Mucosa of descending colon (tissue), 3 donors: ENCODE measurements around the gene C19orf81. TPM values are rescaled to one million over a fixed set of nuclear protein-coding genes. Genes with fewer than 3 reads are reported as not detected.

Experiments used
- ATAC-seq: fragments of 200-7000 bp; cut with Tn5 transposase; one replicate; pipeline ENCODE4 v1.9.1; 2020; ENCODE audit warnings: mild to moderate bottlenecking, moderate library complexity
- DNase-seq, 3 donors: peaks; one replicate each; pipeline ENCODE4 v3.0.0-alpha.2; 2020
- H3K36me3 ChIP-seq: fragments of 200-600 bp; one replicate; pipeline ENCODE4 v1.8.0; 2021; ENCODE audit warnings: low read depth, mild to moderate bottlenecking
- H3K4me1 ChIP-seq: fragments of 200-600 bp; one replicate; pipeline ENCODE4 v1.8.0; 2021; ENCODE audit warnings: low read depth, mild to moderate bottlenecking
- H3K4me3 ChIP-seq: fragments of 200-600 bp; one replicate; pipeline ENCODE4 v1.8.0; 2021; ENCODE audit warnings: mild to moderate bottlenecking
- H3K9me3 ChIP-seq: fragments of 200-600 bp; one replicate; pipeline ENCODE4 v1.8.0; 2021; ENCODE audit warnings: mild to moderate bottlenecking
- intact Hi-C, 2 donors: fragments of 100-400 bp; cut with DNase I in 1 of 2; cut with micrococcal nuclease in 1 of 2; formaldehyde crosslinking; loops; one replicate each; pipeline versions ENCODE4 v1.11.0 to v1.11.1; 2022; cut with DNase I, micrococcal nuclease
- total RNA-seq, 3 donors: library from RNA; stranded (reverse); fragmentation: NEBNext Ultra II Directional in 2 of 3; extraction: Animal tissue kit (Norgen Biotek cat#: 25700) in 2 of 3; gene quantifications; one replicate each; pipeline versions ENCODE4 v1.2.1 to v1.2.4, GENCODE V29; 2021 to 2023
- TF ChIP-seq, protein P1 (sequence below): fragments of 200-600 bp; IDR thresholded peaks from one replicate; pipeline ENCODE4 v1.8.0; 2022; ENCODE audit warnings: antibody characterized with exemption, mild to moderate bottlenecking
- donor health status: DM: no; HTN: no; CAD: no; lungs with moderate emphysema.
- donor health status: DM: no; HTN: no; CAD: no.
- donor health status: DM: no; HTN: yes; CAD: no.

C19orf81 gene
- total RNA-seq, 3 donors from 2014 or later, result 0.41 TPM; not detected in 2

- Histone ChIP-seq H3K4me1 (no peaks in the 10 kb centered on the region), H3K36me3 (no peaks in the 10 kb centered on the region), H3K4me3 (no peak overlapping the region), H3K9me3 (peaks cover 19% of the 10 kb centered on the region)
- TF ChIP-seq, protein P1, sequence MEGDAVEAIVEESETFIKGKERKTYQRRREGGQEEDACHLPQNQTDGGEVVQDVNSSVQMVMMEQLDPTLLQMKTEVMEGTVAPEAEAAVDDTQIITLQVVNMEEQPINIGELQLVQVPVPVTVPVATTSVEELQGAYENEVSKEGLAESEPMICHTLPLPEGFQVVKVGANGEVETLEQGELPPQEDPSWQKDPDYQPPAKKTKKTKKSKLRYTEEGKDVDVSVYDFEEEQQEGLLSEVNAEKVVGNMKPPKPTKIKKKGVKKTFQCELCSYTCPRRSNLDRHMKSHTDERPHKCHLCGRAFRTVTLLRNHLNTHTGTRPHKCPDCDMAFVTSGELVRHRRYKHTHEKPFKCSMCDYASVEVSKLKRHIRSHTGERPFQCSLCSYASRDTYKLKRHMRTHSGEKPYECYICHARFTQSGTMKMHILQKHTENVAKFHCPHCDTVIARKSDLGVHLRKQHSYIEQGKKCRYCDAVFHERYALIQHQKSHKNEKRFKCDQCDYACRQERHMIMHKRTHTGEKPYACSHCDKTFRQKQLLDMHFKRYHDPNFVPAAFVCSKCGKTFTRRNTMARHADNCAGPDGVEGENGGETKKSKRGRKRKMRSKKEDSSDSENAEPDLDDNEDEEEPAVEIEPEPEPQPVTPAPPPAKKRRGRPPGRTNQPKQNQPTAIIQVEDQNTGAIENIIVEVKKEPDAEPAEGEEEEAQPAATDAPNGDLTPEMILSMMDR, result no peak
- intact Hi-C loops, result no loop called here
- DNase-seq (no peak), ATAC-seq (no peak)
Measured at GRCh38 chr19:50629801-50630200, 19.4 kb upstream of the C19orf81 start.

DNA sequence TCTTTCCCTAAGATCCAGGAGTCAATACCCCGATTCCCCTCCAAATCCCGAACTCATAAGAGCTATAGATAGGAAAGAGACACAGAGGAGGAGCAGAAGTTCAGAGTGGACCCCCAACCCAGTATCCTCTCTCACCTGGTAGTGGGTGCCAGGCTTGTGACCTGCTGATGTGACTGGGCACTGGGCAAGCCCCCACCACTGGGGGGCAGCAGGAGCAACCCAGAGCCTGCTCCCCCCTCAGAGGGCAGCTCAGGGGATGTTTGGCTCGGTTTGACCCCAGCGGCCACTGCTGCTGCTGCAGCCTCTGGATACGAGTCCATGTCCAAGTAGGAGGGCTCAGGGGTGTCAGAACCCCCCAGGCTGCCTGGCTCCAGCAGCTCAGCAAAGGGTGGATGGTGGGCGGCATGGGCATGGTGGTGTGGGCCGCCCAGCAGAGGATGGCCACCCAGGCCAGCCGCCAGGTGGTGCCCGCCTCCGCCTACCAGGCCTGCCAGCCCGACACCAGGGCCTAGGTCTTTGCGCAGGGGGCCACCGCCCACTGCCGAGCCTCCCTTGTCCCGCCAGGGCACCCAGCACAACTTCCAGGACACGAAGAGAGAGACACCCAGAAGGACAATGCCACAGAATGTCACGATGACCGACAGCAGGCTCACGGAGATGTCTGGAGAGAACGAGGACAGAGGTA lies 17.0 kb upstream of the C19orf81 start:
- H3K9me3 ChIP-seq, result peaks cover 20% of the 10 kb centered on the region
- DNase-seq (no peak), ATAC-seq (no peak)
- intact Hi-C loops, result no loop called here
- H3K4me3 ChIP-seq, result no peak overlapping the region
- H3K36me3 ChIP-seq, result no peaks in the 10 kb centered on the region
- H3K4me1 ChIP-seq, result no peaks in the 10 kb centered on the region
- TF ChIP-seq, protein P1, result no peak

DNA sequence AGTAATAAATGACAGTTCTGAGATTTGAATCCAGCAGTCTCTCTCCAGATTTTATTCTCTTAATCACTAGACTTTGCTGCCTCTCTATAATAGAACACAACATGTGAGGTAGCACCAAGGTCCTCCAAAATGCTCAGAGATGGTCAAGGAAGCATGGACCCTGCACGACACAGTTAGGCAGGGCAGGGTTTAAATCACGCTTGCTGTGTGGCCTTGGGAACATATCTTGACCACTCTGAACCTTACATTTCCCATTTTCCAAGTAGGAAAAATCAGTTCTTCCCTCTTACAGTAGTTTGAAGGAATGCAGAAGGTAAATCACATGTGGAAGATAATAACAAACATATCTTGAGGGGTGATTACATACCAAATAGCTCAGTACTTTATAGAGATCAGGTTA lies 15.9 kb upstream of the C19orf81 start:
- DNase-seq, result no peak
- no peak for ATAC-seq
- Histone ChIP-seq H3K4me3 (no peak overlapping the region), H3K4me1 (no peaks in the 10 kb centered on the region), H3K9me3 (peaks cover 20% of the 10 kb centered on the region), H3K36me3 (no peaks in the 10 kb centered on the region)
- TF ChIP-seq, protein P1, result no peak
- intact Hi-C loops, result no loop called here

GRCh38 chr19:50633973-50634372 lies 15.3 kb upstream of the C19orf81 start:
- DNase-seq (no peak), ATAC-seq (no peak)
- TF ChIP-seq, protein P1, result no peak
- Histone ChIP-seq H3K4me1 (no peaks in the 10 kb centered on the region), H3K36me3 (no peaks in the 10 kb centered on the region), H3K4me3 (no peak overlapping the region), H3K9me3 (peaks cover 20% of the 10 kb centered on the region)
- intact Hi-C loops, result no loop called here

GRCh38 chr19:50636317-50637085 lies 12.7 kb upstream of the C19orf81 start:
- peaks cover 20% of the 10 kb centered on the region for H3K9me3 ChIP-seq
- no peak for DNase-seq
- no peaks in the 10 kb centered on the region for H3K36me3 ChIP-seq
- H3K4me3 ChIP-seq, result no peak overlapping the region
- H3K4me1 ChIP-seq, result no peaks in the 10 kb centered on the region
- ATAC-seq, result no peak
- TF ChIP-seq, protein P1, result no peak
- intact Hi-C loops, result no loop called here
